Ishikawa (cell line): ENCODE data around the gene OR1E2.

ENCODE experiments used
- EP300 ChIP-seq: IDR thresholded peaks from 2 replicates; pipeline ENCODE4 v1.6.1; 2012; ENCODE audit warnings: borderline replicate concordance
- MAX ChIP-seq: IDR thresholded peaks from 2 replicates; pipeline ENCODE4 v1.6.1; 2012
- TAF1 ChIP-seq: IDR thresholded peaks from 2 replicates; pipeline ENCODE4 v1.6.1; 2012; ENCODE audit warnings: low read depth, mild to moderate bottlenecking
- TEAD4 ChIP-seq: IDR thresholded peaks from 2 replicates; pipeline ENCODE4 v1.6.1; 2012
- YY1 ChIP-seq: IDR thresholded peaks from 2 replicates; pipeline ENCODE4 v1.6.1; 2012; ENCODE audit warnings: low read depth
- ZBTB7A ChIP-seq: IDR thresholded peaks from 2 replicates; pipeline ENCODE4 v1.6.1; 2012; ENCODE audit warnings: low read depth
- TF ChIP-seq, protein P1 (sequence below): IDR thresholded peaks from 2 replicates; pipeline ENCODE4 v1.6.1; 2012; ENCODE audit warnings: low read depth, mild to moderate bottlenecking

DNA sequence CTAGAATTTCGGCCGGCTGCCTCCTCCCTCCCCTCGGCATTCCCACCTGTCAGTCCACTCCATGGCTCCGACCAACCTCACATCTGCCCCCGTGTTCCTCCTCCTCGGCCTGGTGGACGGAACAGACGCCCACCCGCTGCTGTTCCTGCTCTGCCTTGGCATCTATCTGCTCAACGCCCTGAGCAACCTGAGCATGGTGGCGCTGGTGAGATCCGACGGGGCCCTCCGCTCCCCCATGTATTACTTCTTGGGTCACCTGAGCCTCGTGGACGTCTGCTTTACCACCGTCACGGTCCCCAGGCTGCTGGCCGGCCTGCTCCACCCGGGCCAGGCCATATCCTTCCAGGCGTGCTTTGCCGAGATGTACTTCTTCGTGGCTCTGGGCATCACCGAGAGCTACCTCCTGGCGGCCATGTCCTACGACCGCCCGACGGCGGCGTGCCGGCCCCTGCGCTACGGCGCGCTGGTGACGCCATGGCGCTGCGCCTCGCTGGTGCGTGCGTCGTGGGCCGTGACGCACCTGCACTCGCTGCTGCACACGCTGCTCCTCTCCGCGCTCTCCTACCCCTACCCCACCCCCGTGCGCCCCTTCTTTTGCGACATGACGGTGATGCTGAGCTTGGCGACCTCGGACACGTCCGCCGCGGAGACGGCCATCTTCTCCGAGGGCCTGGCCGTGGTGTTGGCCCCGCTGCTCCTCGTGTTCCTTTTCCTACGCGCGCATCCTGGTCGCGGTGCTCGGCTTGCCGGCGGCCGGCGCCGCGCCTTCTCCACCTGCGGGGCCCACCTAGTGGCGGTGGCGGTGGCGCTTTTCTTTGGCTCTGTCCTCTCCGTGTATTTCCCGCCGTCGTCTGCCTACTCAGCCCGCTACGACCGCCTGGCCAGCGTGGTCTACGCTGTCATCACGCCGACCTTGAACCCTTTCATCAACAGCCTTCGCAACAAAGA is 47.5 kb downstream of the OR1E2 start, which contains the start of gene OR3A2:
- TF ChIP-seq MAX: no peak
- TF ChIP-seq, protein P1, sequence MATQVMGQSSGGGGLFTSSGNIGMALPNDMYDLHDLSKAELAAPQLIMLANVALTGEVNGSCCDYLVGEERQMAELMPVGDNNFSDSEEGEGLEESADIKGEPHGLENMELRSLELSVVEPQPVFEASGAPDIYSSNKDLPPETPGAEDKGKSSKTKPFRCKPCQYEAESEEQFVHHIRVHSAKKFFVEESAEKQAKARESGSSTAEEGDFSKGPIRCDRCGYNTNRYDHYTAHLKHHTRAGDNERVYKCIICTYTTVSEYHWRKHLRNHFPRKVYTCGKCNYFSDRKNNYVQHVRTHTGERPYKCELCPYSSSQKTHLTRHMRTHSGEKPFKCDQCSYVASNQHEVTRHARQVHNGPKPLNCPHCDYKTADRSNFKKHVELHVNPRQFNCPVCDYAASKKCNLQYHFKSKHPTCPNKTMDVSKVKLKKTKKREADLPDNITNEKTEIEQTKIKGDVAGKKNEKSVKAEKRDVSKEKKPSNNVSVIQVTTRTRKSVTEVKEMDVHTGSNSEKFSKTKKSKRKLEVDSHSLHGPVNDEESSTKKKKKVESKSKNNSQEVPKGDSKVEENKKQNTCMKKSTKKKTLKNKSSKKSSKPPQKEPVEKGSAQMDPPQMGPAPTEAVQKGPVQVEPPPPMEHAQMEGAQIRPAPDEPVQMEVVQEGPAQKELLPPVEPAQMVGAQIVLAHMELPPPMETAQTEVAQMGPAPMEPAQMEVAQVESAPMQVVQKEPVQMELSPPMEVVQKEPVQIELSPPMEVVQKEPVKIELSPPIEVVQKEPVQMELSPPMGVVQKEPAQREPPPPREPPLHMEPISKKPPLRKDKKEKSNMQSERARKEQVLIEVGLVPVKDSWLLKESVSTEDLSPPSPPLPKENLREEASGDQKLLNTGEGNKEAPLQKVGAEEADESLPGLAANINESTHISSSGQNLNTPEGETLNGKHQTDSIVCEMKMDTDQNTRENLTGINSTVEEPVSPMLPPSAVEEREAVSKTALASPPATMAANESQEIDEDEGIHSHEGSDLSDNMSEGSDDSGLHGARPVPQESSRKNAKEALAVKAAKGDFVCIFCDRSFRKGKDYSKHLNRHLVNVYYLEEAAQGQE: no peak
- no peak for TF ChIP-seq TAF1
- TF ChIP-seq YY1: no peak
- TF ChIP-seq EP300: no peak
- no peak for TF ChIP-seq ZBTB7A
- no peak for TF ChIP-seq TEAD4
